Spleen (tissue), 11 donors: ENCODE results near the gene ABCA6. TPM values are rescaled to one million over a fixed set of nuclear protein-coding genes. Genes with fewer than 3 reads are reported as not detected.
A peak's percentile ranks its signal among the peaks of the same experiment; 100 is the strongest.

Experiments used
- DNase-seq: peaks from one replicate; pipeline ENCODE4 v3.0.0-alpha.2; 2020
- H3K27ac ChIP-seq, 8 donors: fragments of 200-600 bp; sonication (generic) in 7 of 8; 1 replicate in 4 of 8; 2 replicates in 4 of 8; pipeline versions ENCODE4 v1.5.0 to v1.8.0; 2016 to 2021; ENCODE audit warnings: inconsistent platforms in 4 of 8, mild to moderate bottlenecking in 4 of 8, moderate library complexity in 1 of 8
- H3K27me3 ChIP-seq, 7 donors: fragments of 200-600 bp; sonication (generic) in 6 of 7; replicated peaks in 1 of 7; 1 replicate in 4 of 7; 2 replicates in 3 of 7; pipeline versions ENCODE4 v1.5.0 to v1.8.0; 2016 to 2021; ENCODE audit warnings: inconsistent platforms in 3 of 7, mild to moderate bottlenecking in 1 of 7
- H3K36me3 ChIP-seq, 6 donors: fragments of 200-600 bp; sonication (generic) in 5 of 6; 1 replicate in 4 of 6; 2 replicates in 2 of 6; pipeline versions ENCODE4 v1.5.0 to v1.8.0; 2016 to 2021; ENCODE audit warnings: inconsistent platforms in 2 of 6
- H3K4me1 ChIP-seq, 6 donors: fragments of 200-600 bp; sonication (generic) in 5 of 6; 1 replicate in 3 of 6; 2 replicates in 3 of 6; pipeline versions ENCODE4 v1.5.0 to v1.8.0; 2016 to 2021; ENCODE audit warnings: inconsistent platforms in 3 of 6
- H3K4me3 ChIP-seq, 8 donors: fragments of 200-600 bp; sonication (generic) in 7 of 8; 1 replicate in 4 of 8; 2 replicates in 4 of 8; pipeline versions ENCODE4 v1.5.0 to v1.8.0; 2016 to 2021; ENCODE audit warnings: inconsistent platforms in 4 of 8, mild to moderate bottlenecking in 4 of 8, moderate library complexity in 2 of 8
- H3K9me3 ChIP-seq, 8 donors: fragments of 200-600 bp; sonication (generic) in 7 of 8; 1 replicate in 4 of 8; 2 replicates in 4 of 8; pipeline versions ENCODE4 v1.5.0 to v1.8.0; 2016 to 2021; ENCODE audit warnings: inconsistent platforms in 4 of 8
- CTCF ChIP-seq, 11 experiments: fragments of 200-600 bp in 7 of 11; fragments of 450-650 bp in 4 of 11; sonication (generic) in 4 of 11; IDR thresholded peaks in 8 of 11; conservative IDR thresholded peaks in 3 of 11; 1 replicate in 7 of 11; 2 replicates in 4 of 11; pipeline versions ENCODE4 v1.4.0 to v1.8.0; 2016 to 2021; ENCODE audit warnings: antibody characterized with exemption in 11 of 11, inconsistent platforms in 4 of 11, mild to moderate bottlenecking in 1 of 11
- POLR2A ChIP-seq, 3 donors: fragments of 450-650 bp; IDR thresholded peaks; one replicate each; pipeline ENCODE4 v1.5.1; 2017; ENCODE audit warnings: antibody characterized with exemption in 3 of 3, mild to moderate bottlenecking in 1 of 3
- POLR2AphosphoS5 ChIP-seq, 3 donors: sonication (generic); formaldehyde crosslinking; IDR thresholded peaks; one replicate each; pipeline ENCODE4 v1.5.1; 2017; ENCODE audit warnings: antibody characterized with exemption in 3 of 3
- WGBS, 5 donors: extraction: QIAGEN DNeasy Blood & Tissue Kit in 3 of 5; methylation state at CpG; one replicate each; pipeline versions ENCODE4 v1.1.5 to v1.1.7; 2013 to 2018; 5-methylcytosine and 5-hydroxymethylcytosine counted together
- intact Hi-C: fragments of 100-400 bp; cut with DNase I; formaldehyde crosslinking; loops from one replicate; pipeline ENCODE4 v1.15.0; 2023; ENCODE audit warnings: low total_unique reads
- polyA plus RNA-seq, 3 donors: library from polyadenylated mRNA; stranded (reverse); fragments of 200-250 nt; gene quantifications; one replicate each; pipeline ENCODE4 v1.2.1, GENCODE V29; 2013
- total RNA-seq, 7 donors: library from RNA; depleted of rRNA in 3 of 7; stranded (reverse); fragments of >200 nt in 3 of 7; fragmentation: NEBNext Ultra II Directional in 4 of 7; extraction: Animal tissue kit (Norgen Biotek cat#: 25700) in 4 of 7; gene quantifications; one replicate each; pipeline versions ENCODE4 v1.1.0 to v1.2.1, GENCODE V29; 2016 to 2021
- donor health status: healthy with polysubstance abuse.
- donor health status: DM: no; HTN: no; CAD: no; lungs with moderate emphysema.
- donor health status: DM: no; HTN: no; CAD: no.
- donor health status: Bipolar disorder and iron deficiency.
- donor health status: healthy.
- donor health status: DM: no; HTN: no; CAD: no.
- donor health status: DM: yes; HTN: yes; CAD: no.

The ABCA6 gene
- total and polyA plus RNA-seq, 10 donors: 2.3 to 23.2 (median 9.6) TPM

GRCh38 chr17:69093279-69093789 is 48.4 kb downstream of the ABCA6 start:
- Histone ChIP-seq H3K27ac (peak overlapping the region in 5 of 8 donors; percentile 17 to 65 (median 50)), H3K27me3 (no peaks in the 10 kb centered on the region), H3K9me3 (no peaks in the 10 kb centered on the region), H3K36me3 (no peaks in the 10 kb centered on the region), H3K4me1 (peaks cover 0 to 17% (median 12%) of the 10 kb centered on the region in 6 donors), H3K4me3 (peak overlapping the region in 3 of 8 donors; percentile 6 to 56 (median 15))
- WGBS, 5 donors: 14 to 30% (median 17%) methylated on average over 8 of the region's 8 CpGs
- intact Hi-C loops: no loop called here
- TF ChIP-seq POLR2A (IDR thresholded peaks at IDR 0.05): no peak
- TF ChIP-seq POLR2AphosphoS5 (IDR thresholded peaks at IDR 0.05): no peak
- no peak for TF ChIP-seq CTCF (IDR thresholded peaks at IDR 0.05 in 8 of 11, conservative IDR thresholded peaks at IDR 0.05 in 3 of 11)
- DNase-seq: no peak

- 69 to 89% (median 87%) methylated on average over 4 of the region's 4 CpGs for WGBS, 5 donors
These were observed 51.3 kb downstream of the ABCA6 start for GRCh38 chr17:69090365-69090764.

GRCh38 chr17:69088643-69089200 is 53.0 kb downstream of the ABCA6 start:
- TF ChIP-seq CTCF (IDR thresholded peaks at IDR 0.05 in 8 of 11, conservative IDR thresholded peaks at IDR 0.05 in 3 of 11) (no peak), POLR2A (IDR thresholded peaks at IDR 0.05) (no peak), POLR2AphosphoS5 (IDR thresholded peaks at IDR 0.05) (no peak)
- DNase-seq: no peak
- Histone ChIP-seq H3K4me3 (no peak overlapping the region), H3K36me3 (no peaks in the 10 kb centered on the region), H3K4me1 (peaks cover 0 to 12% (median 10%) of the 10 kb centered on the region in 6 donors), H3K27me3 (no peaks in the 10 kb centered on the region), H3K9me3 (no peaks in the 10 kb centered on the region), H3K27ac (no peak overlapping the region)
- 73 to 75% (median 75%) methylated on average over 4 of the region's 4 CpGs for WGBS, 5 donors
- intact Hi-C loops: no loop called here

More at GRCh38 chr17:69090365-69090764, 51.3 kb downstream of the ABCA6 start:
- no peak overlapping the region for H3K27ac ChIP-seq
- no peaks in the 10 kb centered on the region for H3K27me3 ChIP-seq
- TF ChIP-seq CTCF (IDR thresholded peaks at IDR 0.05 in 8 of 11, conservative IDR thresholded peaks at IDR 0.05 in 3 of 11) (no peak), POLR2A (IDR thresholded peaks at IDR 0.05) (no peak), POLR2AphosphoS5 (IDR thresholded peaks at IDR 0.05) (no peak)
- H3K9me3 ChIP-seq: no peaks in the 10 kb centered on the region
- no peaks in the 10 kb centered on the region for H3K36me3 ChIP-seq
- DNase-seq: no peak
- peaks cover 0 to 17% (median 12%) of the 10 kb centered on the region in 6 donors for H3K4me1 ChIP-seq
- intact Hi-C loops: no loop called here
- no peak overlapping the region for H3K4me3 ChIP-seq

GRCh38 chr17:69086641-69087040 is 55.1 kb downstream of the ABCA6 start:
- no peak overlapping the region for H3K4me3 ChIP-seq
- TF ChIP-seq CTCF (IDR thresholded peaks at IDR 0.05 in 8 of 11, conservative IDR thresholded peaks at IDR 0.05 in 3 of 11) (no peak), POLR2A (IDR thresholded peaks at IDR 0.05) (no peak), POLR2AphosphoS5 (IDR thresholded peaks at IDR 0.05) (no peak)
- no peaks in the 10 kb centered on the region for H3K27me3 ChIP-seq
- no peak for DNase-seq
- H3K9me3 ChIP-seq: peaks cover 0 to 11% (median 6%) of the 10 kb centered on the region in 8 donors
- H3K36me3 ChIP-seq: peaks cover 0 to 10% (median 2%) of the 10 kb centered on the region in 6 donors
- H3K4me1 ChIP-seq: no peaks in the 10 kb centered on the region
- 82 to 96% (median 92%) methylated on average over 1 of the region's 1 CpG for WGBS, 5 donors
- intact Hi-C loops: no loop called here
- H3K27ac ChIP-seq: no peak overlapping the region
